Stimulated activated CD4-positive, alpha-beta T cell treated with anti-CD3 and anti-CD28 coated beads, Interleukin-2, amount 100 ng/mL, for 4 hours (primary cell): ENCODE measurements around the gene SEPTIN11.
A peak's percentile ranks its signal among the peaks of the same experiment; 100 is the strongest.

Experiments
- DNase-seq: peaks from one replicate; pipeline ENCODE4 v3.0.0-alpha.2; 2020; ENCODE audit warnings: low read depth

The SEPTIN11 gene

GRCh38 chr4:76949276-76950051, at the start of gene SEPTIN11:
Gene SEPTIN11 (plus strand): TSS chr4:76949752. CDS start chr4:76949904, 152 bp downstream.
- DNase-seq = peak; percentile 71

- no peak for DNase-seq
Observed at GRCh38 chr4:76902233-76902890, 47.2 kb upstream of the SEPTIN11 start.

- DNase-seq = no peak
Observed at GRCh38 chr4:76904646-76905190, 44.8 kb upstream of the SEPTIN11 start.

- no peak for DNase-seq
Observed at GRCh38 chr4:76905521-76905920, 44.0 kb upstream of the SEPTIN11 start.

- no peak for DNase-seq
Observed at GRCh38 chr4:76909711-76910110, 39.8 kb upstream of the SEPTIN11 start.

- no peak for DNase-seq
Observed at GRCh38 chr4:76920715-76921114, 28.8 kb upstream of the SEPTIN11 start.

GRCh38 chr4:76923619-76924357, 25.8 kb upstream of the SEPTIN11 start:
- no peak for DNase-seq

GRCh38 chr4:76926841-76927240, 22.7 kb upstream of the SEPTIN11 start:
- DNase-seq = no peak

GRCh38 chr4:76930685-76931084, 18.9 kb upstream of the SEPTIN11 start:
- DNase-seq = no peak

- DNase-seq = no peak
Observed at GRCh38 chr4:76931087-76931486, 18.5 kb upstream of the SEPTIN11 start.

- no peak for DNase-seq
Observed at GRCh38 chr4:76931576-76932276, 17.8 kb upstream of the SEPTIN11 start.

GRCh38 chr4:76939184-76939583, 10.4 kb upstream of the SEPTIN11 start:
- no peak for DNase-seq

- no peak for DNase-seq
Observed at GRCh38 chr4:76943129-76943620, 6.4 kb upstream of the SEPTIN11 start.

- no peak for DNase-seq
Observed at GRCh38 chr4:76943790-76944189, 5.8 kb upstream of the SEPTIN11 start.

- no peak for DNase-seq
Observed at GRCh38 chr4:76947369-76947768, 2.2 kb upstream of the SEPTIN11 start.

- DNase-seq = peak; percentile 63
Observed at GRCh38 chr4:76948443-76949275, 893 bp upstream of the SEPTIN11 start.

GRCh38 chr4:76950052-76950955, 752 bp downstream of the SEPTIN11 start:
- peak; percentile 53 for DNase-seq

GRCh38 chr4:76950956-76951671, 1.6 kb downstream of the SEPTIN11 start:
- no peak for DNase-seq

GRCh38 chr4:76951672-76952010, 2.1 kb downstream of the SEPTIN11 start:
- DNase-seq = no peak
